K562 (cell line): ENCODE data around the gene AHSA1. TPM values are rescaled to one million over a fixed set of nuclear protein-coding genes. Genes with fewer than 3 reads are reported as not detected.

Experiments used
- ATAC-seq: fragments of 200-7000 bp; cut with Tn5 transposase; 3 replicates; pipeline ENCODE4 v1.9.1; 2020; ENCODE audit warnings: moderate library complexity
- BruUV-seq: library from RNA; stranded (reverse); fragments of 400-500 nt; replicated peaks from 2 replicates; lab custom pipeline; 2021; lab: Mats Ljungman, UMichigan
- CTCF ChIA-PET: fragments of 300-600 bp; formaldehyde crosslinking; extraction: SDS; loops from one replicate; lab custom pipeline; 2021; ENCODE audit warnings: low intra/inter-chr PET ratio; lab: Yijun Ruan, JAX
- POLR2A ChIA-PET: fragments of 300-600, 350-650 bp; sonication (Branson Sonifier 250); formaldehyde crosslinking; extraction: SDS; loops from one replicate; lab custom pipeline; 2021; ENCODE audit warnings: antibody characterized with exemption, inconsistent platforms; lab: Yijun Ruan, JAX
- DNase-seq, 4 experiments: peaks; one replicate each; pipeline versions ENCODE4 v3.0.0 to v3.0.0-alpha.2; 2011 to 2018; ENCODE audit warnings: low spot score in 3 of 4, mixed read lengths in 3 of 4; ENCODE audit errors: extremely low read depth in 1 of 4
- FAIRE-seq: peaks from 2 replicates; lab custom pipeline; 2011; peaks lifted over from hg19 to GRCh38; lab: Jason Lieb, UNC
- H2AFZ ChIP-seq: 2 replicates; pipeline ENCODE4 v1.6.0; 2011; ENCODE audit warnings: low read depth, low read length, control low read depth, inconsistent platforms
- H3K27ac ChIP-seq: fragments of 200-600 bp; 3 replicates; pipeline ENCODE4 v1.8.0; 2011; ENCODE audit warnings: low read depth, mild to moderate bottlenecking, control low read depth, inconsistent platforms, low read length, moderate library complexity, mixed read lengths; ENCODE audit errors: extremely low read depth
- H3K27me3 ChIP-seq, 2 experiments: fragments of 300-600 bp in 1 of 2; 2 replicates in 1 of 2; 3 replicates in 1 of 2; pipeline versions ENCODE4 v1.6.0 to v1.8.0; 2011; ENCODE audit warnings: inconsistent platforms in 2 of 2, low read length in 2 of 2, mild to moderate bottlenecking in 1 of 2, mixed read lengths in 1 of 2, moderate library complexity in 1 of 2; ENCODE audit not compliant: control insufficient read depth in 2 of 2, insufficient read depth in 2 of 2
- H3K36me3 ChIP-seq: fragments of 300-600 bp; 3 replicates; pipeline ENCODE4 v1.8.0; 2011; ENCODE audit warnings: mild to moderate bottlenecking, low read length, inconsistent platforms; ENCODE audit not compliant: control insufficient read depth, insufficient read depth
- H3K4me1 ChIP-seq, 2 experiments: fragments of 200-600 bp in 1 of 2; replicated peaks in 1 of 2; 2 replicates in 1 of 2; 3 replicates in 1 of 2; pipeline versions ENCODE4 v1.5.1 to v1.8.0; 2011; ENCODE audit warnings: inconsistent platforms in 2 of 2, low read length in 2 of 2, mild to moderate bottlenecking in 1 of 2, mixed read lengths in 1 of 2, moderate library complexity in 1 of 2; ENCODE audit not compliant: control insufficient read depth in 2 of 2, insufficient read depth in 2 of 2
- H3K4me2 ChIP-seq: 2 replicates; pipeline ENCODE4 v1.6.1; 2011; ENCODE audit warnings: low read length, control low read depth, inconsistent platforms, mixed read lengths; ENCODE audit not compliant: insufficient read depth
- H3K4me3 ChIP-seq: fragments of 200-600 bp; sonication (generic), shearing (Covaris generic); 2 replicates; pipeline ENCODE4 v1.5.1; 2016; ENCODE audit warnings: control low read depth, inconsistent platforms
- H3K79me2 ChIP-seq: fragments of 200-600 bp; 3 replicates; pipeline ENCODE4 v1.8.0; 2011; ENCODE audit warnings: low read length, inconsistent platforms; ENCODE audit not compliant: control insufficient read depth, insufficient read depth
- H3K9ac ChIP-seq, 2 experiments: 2 replicates each; pipeline versions ENCODE4 v1.6.0 to v1.6.1; 2011; ENCODE audit warnings: low read depth in 2 of 2, low read length in 2 of 2, control low read depth in 1 of 2, inconsistent platforms in 1 of 2, mild to moderate bottlenecking in 1 of 2, mixed read lengths in 1 of 2; ENCODE audit not compliant: insufficient read depth in 1 of 2
- H3K9me1 ChIP-seq: one replicate; pipeline ENCODE4 v1.6.0; 2011; ENCODE audit warnings: inconsistent platforms, mild to moderate bottlenecking, low read length, moderate library complexity; ENCODE audit not compliant: control insufficient read depth, insufficient read depth
- H3K9me3 ChIP-seq: replicated peaks from 2 replicates; pipeline ENCODE4 v1.5.1; 2011; ENCODE audit warnings: low read depth, low read length, inconsistent platforms; ENCODE audit not compliant: control insufficient read depth, insufficient read depth
- H4K20me1 ChIP-seq: replicated peaks from 2 replicates; pipeline ENCODE4 v1.6.1; 2011; ENCODE audit warnings: low read length, inconsistent platforms, mixed read lengths; ENCODE audit not compliant: control insufficient read depth, insufficient read depth
- CAMTA2 ChIP-seq: fragments of 250-450 bp; sonication (Bioruptor Pico); conservative IDR thresholded peaks from 2 replicates; pipeline ENCODE4 v1.5.1; 2022
- CHCHD3 ChIP-seq: fragments of 250-450 bp; sonication (Bioruptor Pico); IDR thresholded peaks from 2 replicates; pipeline ENCODE4 v2.1.2; 2022; ENCODE audit warnings: mild to moderate bottlenecking
- CREBBP ChIP-seq: IDR thresholded peaks from one replicate; pipeline ENCODE4 v1.6.1; 2012; ENCODE audit warnings: low read depth, mild to moderate bottlenecking, control low read depth, inconsistent platforms, low read length
- CREM ChIP-seq: IDR thresholded peaks from 2 replicates; pipeline ENCODE4 v1.6.1; 2014; ENCODE audit warnings: antibody characterized with exemption, low read depth
- E2F6 ChIP-seq, 2 experiments: IDR thresholded peaks; 2 replicates each; pipeline ENCODE4 v1.6.1; 2011; ENCODE audit warnings: borderline replicate concordance in 1 of 2, control low read depth in 1 of 2, low read depth in 1 of 2, low read length in 1 of 2, mild to moderate bottlenecking in 1 of 2, mixed read lengths in 1 of 2, moderate library complexity in 1 of 2; ENCODE audit not compliant: insufficient read depth in 1 of 2, insufficient read length in 1 of 2, poor library complexity in 1 of 2, severe bottlenecking in 1 of 2; ENCODE audit errors: extremely low read depth in 1 of 2
- ELF4 ChIP-seq: fragments of 450-650 bp; formaldehyde crosslinking; IDR thresholded peaks from 2 replicates; pipeline ENCODE4 v1.4.0; 2022; ENCODE audit warnings: missing genetic modification characterization
- ID3 ChIP-seq, 2 experiments: fragments of 250-450 bp in 1 of 2; fragments of 450-650 bp in 1 of 2; sonication (Bioruptor Pico) in 1 of 2; IDR thresholded peaks; 2 replicates each; pipeline versions ENCODE4 v1.6.1 to v1.8.0; 2016 to 2021; ENCODE audit warnings: mild to moderate bottlenecking in 2 of 2, moderate library complexity in 2 of 2, missing compliant biosample characterization in 1 of 2, missing genetic modification characterization in 1 of 2
- MBD2 ChIP-seq: sonication (generic); IDR thresholded peaks from 2 replicates; pipeline ENCODE4 v1.6.1; 2016; ENCODE audit warnings: low read depth, borderline replicate concordance
- POLR2AphosphoS5 ChIP-seq: IDR thresholded peaks from 2 replicates; pipeline ENCODE4 v1.6.1; 2011; ENCODE audit warnings: mild to moderate bottlenecking, low read depth, low read length, moderate library complexity; ENCODE audit not compliant: control insufficient read depth, insufficient read depth
- SMARCB1 ChIP-seq: IDR thresholded peaks from 2 replicates; pipeline ENCODE4 v1.6.1; 2011; ENCODE audit warnings: improper control_type of control experiment, low read depth; ENCODE audit not compliant: insufficient read length
- STAT6 ChIP-seq: sonication (generic); formaldehyde crosslinking; IDR thresholded peaks from 2 replicates; pipeline ENCODE4 v1.8.1; 2023; ENCODE audit warnings: mild to moderate bottlenecking, missing genetic modification reagents
- ZNF197 ChIP-seq: fragments of 200-800 bp; sonication (Bioruptor generic); IDR thresholded peaks from 2 replicates; pipeline ENCODE4 v1.6.1; 2016; ENCODE audit warnings: low read depth, missing genetic modification characterization, missing compliant biosample characterization
- ZNF24 ChIP-seq: fragments of 450-650 bp; IDR thresholded peaks from 2 replicates; pipeline ENCODE4 v1.6.1; 2016
- ZNF408 ChIP-seq: fragments of 250-450 bp; sonication (Bioruptor Pico); IDR thresholded peaks from 2 replicates; pipeline ENCODE4 v1.4.0; 2020; ENCODE audit warnings: low read depth, mild to moderate bottlenecking, moderate library complexity
- ZNF436 ChIP-seq: fragments of 250-450, 450-650 bp; sonication (Bioruptor Pico); formaldehyde crosslinking; IDR thresholded peaks from 2 replicates; pipeline ENCODE4 v1.7.0; 2020; ENCODE audit warnings: mild to moderate bottlenecking
- WGBS: fragments of 100-300 bp; shearing (Covaris generic); methylation state at CpG from one replicate; pipeline ENCODE4 v1.1.6; 2016; ENCODE audit warnings: low coverage, mixed read lengths; ENCODE audit not compliant: insufficient coverage; ENCODE audit errors: missing lambda C conversion rate; 5-methylcytosine and 5-hydroxymethylcytosine counted together
- in situ Hi-C: fragments of 300-500 bp; cut with MboI; formaldehyde crosslinking; loops from 4 replicates; pipeline ENCODE4 v1.15.0; 2018; ENCODE audit warnings: inconsistent platforms, mixed read lengths
- intact Hi-C: fragments of 100-400 bp; cut with micrococcal nuclease; formaldehyde crosslinking; loops from 2 replicates; pipeline ENCODE4 v1.14.2; 2022
- polyA plus RNA-seq, 8 experiments: library from polyadenylated mRNA; depleted of rRNA in 4 of 8; stranded (reverse) in 5 of 8; unstranded in 3 of 8; fragments of >200 nt; fragmentation: Nextera tagmentation in 2 of 8; fragmentation: Illumina TruSeq in 1 of 8; extraction: Ambion mirVana in 2 of 8; extraction: Trizol in 1 of 8; gene quantifications; 2 replicates each; pipeline versions ENCODE4 v1.2.1 to v1.2.3, GENCODE V29; 2011 to 2014; ENCODE audit warnings: inconsistent platforms in 1 of 8, missing spikeins in 1 of 8
- total RNA-seq, 7 experiments: library from RNA; depleted of rRNA in 6 of 7; stranded (reverse); fragments of >200 nt in 6 of 7; fragmentation: Illumina TruSeq in 2 of 7; extraction: Trizol in 2 of 7; gene quantifications; 2 replicates each; pipeline versions ENCODE4 v1.2.1 to v1.2.3, GENCODE V29; 2011 to 2021; ENCODE audit warnings: low replicate concordance in 1 of 7

AHSA1 gene
- total and polyA plus RNA-seq, 9 of the 15 experiments (the other 6 are each of a cell fraction or from before 2014, with no cell fraction given), result 41.4 to 317 (median 184) TPM

DNA sequence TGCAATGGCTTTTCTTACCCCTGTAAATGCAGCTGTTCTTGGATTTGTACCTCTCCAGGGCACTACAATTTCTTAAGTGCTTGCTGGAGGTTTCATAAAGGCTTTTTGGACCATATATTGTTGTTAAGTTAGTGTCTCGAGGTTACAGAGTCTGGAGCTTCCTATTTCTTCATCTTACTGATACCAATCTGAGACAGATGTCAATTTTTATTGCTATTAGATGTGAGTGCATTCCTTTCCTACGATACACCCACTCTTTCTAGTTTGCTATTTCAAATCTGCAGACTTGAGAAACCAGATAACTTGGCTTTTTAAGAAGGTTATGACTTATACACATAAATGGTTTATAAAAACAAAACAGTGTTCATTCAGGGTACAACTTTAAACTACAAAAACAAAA lies 36.7 kb upstream of the AHSA1 start:
- Histone ChIP-seq H3K4me1 (peaks cover 0 to 5% of the 10 kb centered on the region in 2 experiments; a peak in 1 of 5 replicates), H3K36me3 (peaks cover 7% of the 10 kb centered on the region; the same call in 1 of the 3 replicates), H3K9ac (no peak overlapping the region), H3K4me3 (no peak overlapping the region), H3K4me2 (no peak overlapping the region), H3K79me2 (no peaks in the 10 kb centered on the region), H3K27ac (no peak overlapping the region), H2AFZ (no peak overlapping the region), H3K9me1 (no peaks in the 10 kb centered on the region), H4K20me1 (no peaks in the 10 kb centered on the region), H3K9me3 (no peaks in the 10 kb centered on the region), H3K27me3 (no peaks in the 10 kb centered on the region)
- TF ChIP-seq ID3 (CRISPR knock-in tag; IDR thresholded peaks at IDR 0.05) (no peak), ID3 (tag; IDR thresholded peaks at IDR 0.05) (no peak), ZNF436 (CRISPR knock-in tag) (no peak), E2F6 (IDR thresholded peaks at IDR 0.05; ENCODE audit: borderline replicate concordance in 1 of 2, extremely low read depth in 1 of 2, insufficient read depth in 1 of 2, insufficient read length in 1 of 2, low read depth in 1 of 2, low read length in 1 of 2, poor library complexity in 1 of 2, severe bottlenecking in 1 of 2) (no peak), ZNF24 (no peak), MBD2 (no peak), CHCHD3 (CRISPR knock-in tag) (no peak), POLR2AphosphoS5 (no peak), CREM (no peak), STAT6 (no peak), ZNF197 (CRISPR knock-in tag) (no peak), ZNF408 (CRISPR knock-in tag) (no peak), SMARCB1 (no peak), ELF4 (CRISPR knock-in tag) (no peak), CAMTA2 (no peak), CREBBP (no peak)
- ChIA-PET POLR2A (no interaction called here), CTCF (no interaction called here)
- DNase-seq (no peak), ATAC-seq (no peak), FAIRE-seq (no peak)
- WGBS, result 59% methylated on average over 2 of the region's 2 CpGs
- no TSS peak for BruUV-seq
- in situ Hi-C loops (no loop called here), intact Hi-C loops (no loop called here)
